GM12872 (cell line): ENCODE measurements around the gene UNC5B.

ENCODE experiments used
- CTCF ChIP-seq: IDR thresholded peaks from 3 replicates; pipeline ENCODE4 v1.5.1; 2011; ENCODE audit warnings: low read depth, mild to moderate bottlenecking, low read length, moderate library complexity; ENCODE audit not compliant: insufficient read depth

UNC5B gene

DNA sequence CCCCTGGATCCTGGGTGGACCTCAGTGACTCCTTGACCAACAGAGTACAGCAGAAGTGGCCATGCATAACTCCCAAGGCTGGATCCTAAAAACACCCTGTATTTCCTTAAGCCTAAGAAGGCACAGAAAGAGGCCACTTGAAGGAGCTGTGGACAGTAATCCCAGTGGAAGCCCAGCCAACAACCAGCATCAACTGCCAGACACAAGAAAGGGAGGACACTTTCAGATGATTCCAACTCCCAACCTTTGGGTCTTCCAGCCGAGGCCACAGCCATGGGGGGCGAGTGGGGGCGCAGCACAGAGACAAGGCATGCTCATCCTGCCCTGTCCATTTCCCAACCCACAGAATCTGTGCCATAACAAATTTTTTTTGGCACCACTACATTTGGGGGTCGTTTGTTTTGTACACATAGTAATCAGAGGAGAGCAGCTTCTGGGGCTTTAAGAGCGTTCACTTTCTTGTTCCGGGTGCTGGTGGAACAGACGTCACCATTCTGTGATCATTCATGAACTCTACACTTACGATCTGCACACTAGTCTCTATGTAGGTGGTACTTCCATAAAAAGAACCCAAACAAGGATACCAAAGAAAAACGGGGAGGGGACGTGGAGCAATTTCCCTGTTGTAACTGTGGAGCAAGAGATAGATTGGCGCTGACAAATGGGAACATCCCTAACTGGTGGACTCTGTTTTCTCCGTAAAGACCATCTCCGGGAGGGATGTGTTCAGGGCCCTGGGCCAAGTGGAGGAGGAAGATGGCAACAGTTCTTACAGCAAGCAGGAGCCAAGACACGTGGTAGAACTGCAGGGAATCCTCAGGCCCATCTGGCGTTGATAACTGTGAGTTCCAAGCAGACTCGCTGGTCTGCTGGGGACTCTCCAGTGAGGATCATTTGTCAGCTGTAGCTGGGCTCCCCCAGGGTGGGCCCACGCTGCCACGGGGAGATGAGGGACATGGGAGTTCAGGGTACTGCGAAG is 100.7 kb downstream of the UNC5B start:
- TF ChIP-seq CTCF, result no peak

DNA sequence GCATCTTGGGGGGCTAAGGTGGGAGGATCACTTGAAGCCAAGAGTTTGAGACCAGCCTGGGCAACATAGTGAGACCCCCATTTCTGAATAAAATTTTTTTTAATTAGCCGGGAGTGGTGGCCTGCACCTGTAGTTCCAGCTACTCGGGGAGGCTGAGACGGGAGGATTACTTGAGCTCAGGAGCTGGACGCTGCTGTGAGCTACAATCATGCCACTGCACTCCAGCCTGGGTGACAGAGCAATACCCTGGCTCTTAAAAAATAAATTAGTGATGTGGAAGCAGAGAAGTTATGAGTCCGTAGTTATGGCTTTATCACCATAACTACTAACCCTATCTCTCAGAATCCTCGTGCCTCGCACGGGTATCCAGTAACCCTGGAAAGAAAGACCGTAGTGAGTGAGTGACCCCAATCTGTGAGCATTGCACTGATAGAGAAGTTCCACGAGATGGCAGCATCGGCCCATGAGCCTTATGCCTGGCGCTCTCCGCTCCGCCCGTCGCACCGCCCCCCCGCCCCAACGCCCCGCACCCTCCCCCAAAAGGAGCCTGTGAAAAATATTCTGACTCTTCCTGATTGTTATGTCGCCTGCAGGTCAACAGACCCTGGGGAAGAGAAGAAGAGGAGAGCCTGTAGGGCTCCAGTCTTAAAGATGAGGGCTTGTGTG is 101.8 kb downstream of the UNC5B start:
- TF ChIP-seq CTCF, result peak; percentile 86

DNA sequence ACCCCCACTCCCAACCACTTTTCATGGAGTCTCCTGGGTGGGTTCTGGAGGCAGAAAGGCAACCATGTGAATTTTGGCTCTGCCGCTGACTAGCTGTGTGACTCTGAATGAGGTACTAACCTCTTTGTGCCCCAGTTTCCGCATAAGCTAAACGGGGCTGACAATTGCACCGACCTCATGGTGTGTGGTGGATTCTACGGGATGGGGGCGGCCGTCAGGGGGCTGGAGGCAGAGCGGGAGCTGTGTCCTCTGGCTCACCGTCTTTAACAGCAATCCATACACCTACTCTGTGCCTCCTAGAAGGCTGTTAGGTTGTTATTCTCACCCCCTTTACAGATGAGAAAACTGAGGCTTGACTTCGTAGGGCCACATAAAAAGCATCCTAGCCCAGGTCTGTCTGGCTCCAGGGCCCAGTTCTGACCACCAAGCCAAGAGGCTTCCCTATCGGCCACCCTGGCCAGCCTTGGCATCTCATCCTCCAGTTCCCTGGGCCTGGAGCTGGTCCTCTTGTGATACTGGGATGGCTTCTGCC is 102.4 kb downstream of the UNC5B start:
- TF ChIP-seq CTCF, result no peak

DNA sequence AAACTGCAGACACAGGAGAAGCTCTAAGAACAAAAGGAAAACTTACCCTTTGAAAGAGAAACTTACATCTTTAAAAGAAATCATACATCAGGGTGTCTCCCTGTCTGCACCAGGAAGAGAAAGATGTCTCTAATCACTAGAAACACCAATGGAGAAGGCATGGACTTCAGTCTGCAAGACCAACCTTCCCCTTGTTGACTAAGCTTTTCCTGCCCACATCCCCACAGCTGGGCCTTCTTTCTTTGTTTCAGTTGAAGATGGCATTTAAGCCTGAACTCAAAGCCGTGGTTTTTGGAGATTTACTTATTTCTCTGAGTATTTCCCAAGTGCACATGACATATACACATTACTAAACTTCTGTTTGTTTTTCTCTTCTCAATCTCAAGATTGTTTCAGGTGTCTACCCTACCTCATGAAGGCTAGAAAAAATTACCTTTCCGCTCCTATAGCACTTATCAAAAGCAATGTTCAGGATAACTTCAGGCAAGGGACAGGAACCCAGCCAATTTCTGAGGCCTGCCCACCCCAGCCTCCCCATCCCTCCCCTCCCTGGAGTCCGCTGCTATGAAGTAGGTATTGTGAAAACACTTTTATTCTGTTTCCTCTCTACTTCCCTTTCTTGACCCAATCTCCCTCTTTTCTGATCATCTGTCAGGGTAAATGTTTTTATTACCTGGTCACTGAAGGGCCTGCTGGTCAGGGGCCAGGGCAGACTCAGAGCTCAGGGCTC is 103.9 kb downstream of the UNC5B start:
- no peak for TF ChIP-seq CTCF

DNA sequence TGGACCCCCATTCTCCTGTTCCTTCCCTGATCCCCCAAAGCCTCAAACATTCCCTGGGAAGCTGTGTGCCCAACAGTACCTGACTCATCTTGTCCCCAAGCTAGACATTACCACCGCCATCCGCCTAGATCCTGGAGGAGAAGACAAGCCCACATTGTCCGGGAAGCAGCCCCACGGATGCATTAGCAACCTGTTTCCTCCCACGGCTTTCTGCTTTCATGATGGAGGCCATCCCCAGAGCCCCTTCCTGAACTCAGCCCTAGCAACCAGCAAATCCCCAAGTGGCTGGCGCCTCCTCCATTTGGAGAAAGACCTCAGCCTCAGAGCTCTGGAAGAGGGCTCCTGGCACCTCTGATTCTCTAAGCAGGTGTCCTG is 104.4 kb downstream of the UNC5B start:
- no peak for TF ChIP-seq CTCF

DNA sequence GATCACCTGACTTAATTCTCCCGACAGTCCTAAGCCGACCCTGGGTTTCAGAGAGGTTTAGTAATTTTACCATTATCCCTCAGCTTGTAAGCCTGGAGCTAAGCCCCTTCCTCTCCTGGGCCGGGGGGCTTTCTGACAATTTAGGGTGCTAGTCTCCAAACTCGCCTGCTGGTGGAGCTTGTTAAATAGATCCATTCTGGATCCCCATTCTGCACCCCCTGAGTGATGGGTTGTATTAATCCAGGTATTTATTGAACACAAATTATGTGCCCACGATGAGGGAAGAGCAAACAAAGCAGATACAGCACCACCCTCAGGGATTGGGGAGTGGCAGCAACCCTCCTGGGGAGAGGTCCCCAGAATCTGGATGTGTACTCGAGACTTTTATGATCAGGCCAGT is 105.4 kb downstream of the UNC5B start:
- TF ChIP-seq CTCF, result 0 out of 3 replicates have a peak, but pooled peaks have one; percentile 1
